ENCODE measurements around the gene FREM2. TPM values are rescaled to one million over a fixed set of nuclear protein-coding genes. Genes with fewer than 3 reads are reported as not detected.

Gene FREM2
- total and polyA plus RNA-seq, 2 experiments from 2014 or later, result 2.4 to 29.8 TPM

DNA sequence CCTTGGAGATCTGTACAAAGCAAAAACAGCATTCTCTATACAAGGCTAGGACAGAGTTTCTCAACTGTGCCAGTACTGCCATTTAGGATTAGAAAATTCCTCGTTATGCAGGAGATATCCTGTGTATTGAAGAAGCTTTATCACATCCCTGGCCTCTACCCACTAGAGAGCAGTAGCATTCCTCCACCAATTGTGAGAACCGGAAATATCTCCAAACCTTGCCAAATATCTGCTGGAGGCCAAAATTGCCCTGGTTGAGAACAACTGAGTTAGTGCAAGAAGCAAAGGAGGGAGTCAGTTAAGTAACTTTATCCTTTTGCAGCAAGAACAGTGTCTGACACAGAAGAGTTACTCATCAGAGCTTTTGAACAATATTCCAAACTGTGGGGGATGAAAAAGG lies 16.2 kb upstream of the FREM2 start:
- Mint-ChIP-seq H3K27me3 (ENCODE audit: insufficient read depth, low read depth, poor library complexity) (peaks cover 2% of the 10 kb centered on the region), H3K36me3 (ENCODE audit: low read depth) (no peaks in the 10 kb centered on the region), H3K4me3 (no peak overlapping the region), H3K9me3 (no peaks in the 10 kb centered on the region), H3K4me1 (peaks cover 7% of the 10 kb centered on the region), H3K27ac (no peak overlapping the region)
- Histone ChIP-seq H3K4me3 (no peak overlapping the region), H3K4me1 (ENCODE audit: insufficient read depth) (no peaks in the 10 kb centered on the region), H3K36me3 (ENCODE audit: insufficient read depth) (no peaks in the 10 kb centered on the region), H3F3A (replicated peaks; ENCODE audit: low read depth) (no peaks in the 10 kb centered on the region), H2AFZ (0 out of 2 replicates have a peak overlapping the region, but pooled peaks have one; percentile 24), H4K20me1 (replicated peaks; ENCODE audit: insufficient read depth) (no peaks in the 10 kb centered on the region), H3K4me2 (no peak overlapping the region), H3K79me2 (replicated peaks; ENCODE audit: insufficient read depth) (no peaks in the 10 kb centered on the region), H3K27ac (ENCODE audit: low read depth) (no peak overlapping the region), H3K27me3 (ENCODE audit: insufficient read depth) (no peaks in the 10 kb centered on the region), H3K9me2 (ENCODE audit: insufficient read depth) (no peaks in the 10 kb centered on the region)
- no peak for DNase-seq (ENCODE audit: low spot score)
- TF ChIP-seq EZH2phosphoT487 (IDR thresholded peaks at IDR 0.05; ENCODE audit: unreplicated experiment), result no peak
- TF ChIP-seq, protein P1, sequence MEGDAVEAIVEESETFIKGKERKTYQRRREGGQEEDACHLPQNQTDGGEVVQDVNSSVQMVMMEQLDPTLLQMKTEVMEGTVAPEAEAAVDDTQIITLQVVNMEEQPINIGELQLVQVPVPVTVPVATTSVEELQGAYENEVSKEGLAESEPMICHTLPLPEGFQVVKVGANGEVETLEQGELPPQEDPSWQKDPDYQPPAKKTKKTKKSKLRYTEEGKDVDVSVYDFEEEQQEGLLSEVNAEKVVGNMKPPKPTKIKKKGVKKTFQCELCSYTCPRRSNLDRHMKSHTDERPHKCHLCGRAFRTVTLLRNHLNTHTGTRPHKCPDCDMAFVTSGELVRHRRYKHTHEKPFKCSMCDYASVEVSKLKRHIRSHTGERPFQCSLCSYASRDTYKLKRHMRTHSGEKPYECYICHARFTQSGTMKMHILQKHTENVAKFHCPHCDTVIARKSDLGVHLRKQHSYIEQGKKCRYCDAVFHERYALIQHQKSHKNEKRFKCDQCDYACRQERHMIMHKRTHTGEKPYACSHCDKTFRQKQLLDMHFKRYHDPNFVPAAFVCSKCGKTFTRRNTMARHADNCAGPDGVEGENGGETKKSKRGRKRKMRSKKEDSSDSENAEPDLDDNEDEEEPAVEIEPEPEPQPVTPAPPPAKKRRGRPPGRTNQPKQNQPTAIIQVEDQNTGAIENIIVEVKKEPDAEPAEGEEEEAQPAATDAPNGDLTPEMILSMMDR (conservative IDR thresholded peaks at IDR 0.05; ENCODE audit: low read depth in 2 of 2), result peak in 1 of 2 experiments; percentile 39; a peak in 1 of 4 replicates
- ATAC-seq, result no peak

DNA sequence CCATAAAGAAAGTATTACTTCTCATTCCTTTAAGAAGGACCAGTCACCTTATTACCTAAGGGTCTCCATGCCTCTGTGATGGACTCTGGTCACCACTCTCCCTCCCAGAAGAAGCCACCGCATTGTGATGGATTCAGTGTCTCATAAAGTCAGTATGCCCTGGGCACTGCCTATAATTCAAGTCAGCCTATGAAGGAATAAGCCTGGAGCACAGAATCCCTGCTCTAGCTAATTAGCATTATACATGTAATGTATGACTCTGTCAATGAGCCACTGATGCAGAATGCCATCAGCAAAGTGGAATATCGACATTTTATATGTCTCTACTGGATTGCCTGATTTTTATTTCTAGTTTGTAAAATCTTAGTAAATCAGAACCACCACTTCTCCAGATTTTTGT lies 14.9 kb upstream of the FREM2 start:
- H4K20me1 ChIP-seq (replicated peaks; ENCODE audit: insufficient read depth), result no peaks in the 10 kb centered on the region
- Mint-ChIP-seq H3K4me1 (peaks cover 7% of the 10 kb centered on the region), H3K4me3 (no peak overlapping the region), H3K27me3 (ENCODE audit: insufficient read depth, low read depth, poor library complexity) (peaks cover 2% of the 10 kb centered on the region), H3K36me3 (ENCODE audit: low read depth) (no peaks in the 10 kb centered on the region), H3K9me3 (no peaks in the 10 kb centered on the region), H3K27ac (no peak overlapping the region)
- no peaks in the 10 kb centered on the region for H3K36me3 ChIP-seq (ENCODE audit: insufficient read depth)
- H3K79me2 ChIP-seq (replicated peaks; ENCODE audit: insufficient read depth), result no peaks in the 10 kb centered on the region
- no peak overlapping the region for H3K27ac ChIP-seq (ENCODE audit: low read depth)
- H3K4me2 ChIP-seq, result no peak overlapping the region
- DNase-seq (ENCODE audit: low spot score), result no peak
- H3K4me3 ChIP-seq, result no peak overlapping the region
- TF ChIP-seq, protein P2, sequence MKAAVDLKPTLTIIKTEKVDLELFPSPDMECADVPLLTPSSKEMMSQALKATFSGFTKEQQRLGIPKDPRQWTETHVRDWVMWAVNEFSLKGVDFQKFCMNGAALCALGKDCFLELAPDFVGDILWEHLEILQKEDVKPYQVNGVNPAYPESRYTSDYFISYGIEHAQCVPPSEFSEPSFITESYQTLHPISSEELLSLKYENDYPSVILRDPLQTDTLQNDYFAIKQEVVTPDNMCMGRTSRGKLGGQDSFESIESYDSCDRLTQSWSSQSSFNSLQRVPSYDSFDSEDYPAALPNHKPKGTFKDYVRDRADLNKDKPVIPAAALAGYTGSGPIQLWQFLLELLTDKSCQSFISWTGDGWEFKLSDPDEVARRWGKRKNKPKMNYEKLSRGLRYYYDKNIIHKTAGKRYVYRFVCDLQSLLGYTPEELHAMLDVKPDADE (IDR thresholded peaks at IDR 0.05), result no peak
- no peak for TF ChIP-seq ZNF331 (CRISPR knock-in tag; IDR thresholded peaks at IDR 0.05; ENCODE audit: low read depth)
- no peaks in the 10 kb centered on the region for H3K4me1 ChIP-seq (ENCODE audit: insufficient read depth)
- H3K27me3 ChIP-seq (ENCODE audit: insufficient read depth), result no peaks in the 10 kb centered on the region
- no peaks in the 10 kb centered on the region for H3K9me2 ChIP-seq (ENCODE audit: insufficient read depth)
- no peak for ATAC-seq
- no peak overlapping the region for H2AFZ ChIP-seq
- no peaks in the 10 kb centered on the region for H3F3A ChIP-seq (replicated peaks; ENCODE audit: low read depth)

DNA sequence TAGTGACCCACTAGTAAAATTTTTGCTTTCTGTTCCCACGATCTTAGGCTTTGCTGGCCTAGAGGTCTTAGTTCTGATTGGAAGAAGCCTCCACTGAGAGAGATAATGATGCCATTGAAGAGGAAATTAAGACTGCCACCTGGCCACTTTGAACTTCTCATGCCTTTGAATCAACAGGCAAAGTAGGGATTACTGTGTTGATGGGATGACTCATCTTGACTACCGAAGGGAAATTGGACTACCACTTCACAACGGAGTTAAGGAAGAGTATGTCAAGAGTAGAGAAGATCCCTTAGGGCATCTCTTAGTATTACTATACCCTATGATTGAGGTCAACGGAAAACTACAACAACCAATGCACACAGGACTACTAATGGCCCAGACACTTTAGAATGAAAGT lies 12.7 kb upstream of the FREM2 start:
- Histone ChIP-seq H3K4me3 (no peak overlapping the region), H3K4me2 (no peak overlapping the region), H3K4me1 (ENCODE audit: insufficient read depth) (peaks cover 1% of the 10 kb centered on the region; the same call in 1 of the 2 replicates), H3K27ac (ENCODE audit: low read depth) (no peak overlapping the region), H3F3A (replicated peaks; ENCODE audit: low read depth) (no peaks in the 10 kb centered on the region), H4K20me1 (replicated peaks; ENCODE audit: insufficient read depth) (no peaks in the 10 kb centered on the region), H3K36me3 (ENCODE audit: insufficient read depth) (no peaks in the 10 kb centered on the region), H2AFZ (no peak overlapping the region), H3K27me3 (ENCODE audit: insufficient read depth) (no peaks in the 10 kb centered on the region), H3K9me2 (ENCODE audit: insufficient read depth) (peaks cover 4% of the 10 kb centered on the region; the same call in 1 of the 2 replicates), H3K79me2 (replicated peaks; ENCODE audit: insufficient read depth) (no peaks in the 10 kb centered on the region)
- ATAC-seq (no peak; the same call in 2 of the 3 replicates), DNase-seq (ENCODE audit: low spot score) (peak; percentile 31)
- Mint-ChIP-seq H3K4me3 (no peak overlapping the region), H3K27ac (no peak overlapping the region), H3K4me1 (peaks cover 7% of the 10 kb centered on the region), H3K9me3 (no peaks in the 10 kb centered on the region), H3K27me3 (ENCODE audit: insufficient read depth, low read depth, poor library complexity) (peaks cover 4% of the 10 kb centered on the region), H3K36me3 (ENCODE audit: low read depth) (no peaks in the 10 kb centered on the region)
- TF ChIP-seq CREB1 (CRISPR knock-in tag; IDR thresholded peaks at IDR 0.05; ENCODE audit: low read depth) (no peak), ZNF331 (CRISPR knock-in tag; IDR thresholded peaks at IDR 0.05; ENCODE audit: low read depth) (no peak), ZNF114 (CRISPR knock-in tag; IDR thresholded peaks at IDR 0.05) (no peak), NANOG (IDR thresholded peaks at IDR 0.05; ENCODE audit: borderline replicate concordance) (no peak)
- TF ChIP-seq, protein P3, sequence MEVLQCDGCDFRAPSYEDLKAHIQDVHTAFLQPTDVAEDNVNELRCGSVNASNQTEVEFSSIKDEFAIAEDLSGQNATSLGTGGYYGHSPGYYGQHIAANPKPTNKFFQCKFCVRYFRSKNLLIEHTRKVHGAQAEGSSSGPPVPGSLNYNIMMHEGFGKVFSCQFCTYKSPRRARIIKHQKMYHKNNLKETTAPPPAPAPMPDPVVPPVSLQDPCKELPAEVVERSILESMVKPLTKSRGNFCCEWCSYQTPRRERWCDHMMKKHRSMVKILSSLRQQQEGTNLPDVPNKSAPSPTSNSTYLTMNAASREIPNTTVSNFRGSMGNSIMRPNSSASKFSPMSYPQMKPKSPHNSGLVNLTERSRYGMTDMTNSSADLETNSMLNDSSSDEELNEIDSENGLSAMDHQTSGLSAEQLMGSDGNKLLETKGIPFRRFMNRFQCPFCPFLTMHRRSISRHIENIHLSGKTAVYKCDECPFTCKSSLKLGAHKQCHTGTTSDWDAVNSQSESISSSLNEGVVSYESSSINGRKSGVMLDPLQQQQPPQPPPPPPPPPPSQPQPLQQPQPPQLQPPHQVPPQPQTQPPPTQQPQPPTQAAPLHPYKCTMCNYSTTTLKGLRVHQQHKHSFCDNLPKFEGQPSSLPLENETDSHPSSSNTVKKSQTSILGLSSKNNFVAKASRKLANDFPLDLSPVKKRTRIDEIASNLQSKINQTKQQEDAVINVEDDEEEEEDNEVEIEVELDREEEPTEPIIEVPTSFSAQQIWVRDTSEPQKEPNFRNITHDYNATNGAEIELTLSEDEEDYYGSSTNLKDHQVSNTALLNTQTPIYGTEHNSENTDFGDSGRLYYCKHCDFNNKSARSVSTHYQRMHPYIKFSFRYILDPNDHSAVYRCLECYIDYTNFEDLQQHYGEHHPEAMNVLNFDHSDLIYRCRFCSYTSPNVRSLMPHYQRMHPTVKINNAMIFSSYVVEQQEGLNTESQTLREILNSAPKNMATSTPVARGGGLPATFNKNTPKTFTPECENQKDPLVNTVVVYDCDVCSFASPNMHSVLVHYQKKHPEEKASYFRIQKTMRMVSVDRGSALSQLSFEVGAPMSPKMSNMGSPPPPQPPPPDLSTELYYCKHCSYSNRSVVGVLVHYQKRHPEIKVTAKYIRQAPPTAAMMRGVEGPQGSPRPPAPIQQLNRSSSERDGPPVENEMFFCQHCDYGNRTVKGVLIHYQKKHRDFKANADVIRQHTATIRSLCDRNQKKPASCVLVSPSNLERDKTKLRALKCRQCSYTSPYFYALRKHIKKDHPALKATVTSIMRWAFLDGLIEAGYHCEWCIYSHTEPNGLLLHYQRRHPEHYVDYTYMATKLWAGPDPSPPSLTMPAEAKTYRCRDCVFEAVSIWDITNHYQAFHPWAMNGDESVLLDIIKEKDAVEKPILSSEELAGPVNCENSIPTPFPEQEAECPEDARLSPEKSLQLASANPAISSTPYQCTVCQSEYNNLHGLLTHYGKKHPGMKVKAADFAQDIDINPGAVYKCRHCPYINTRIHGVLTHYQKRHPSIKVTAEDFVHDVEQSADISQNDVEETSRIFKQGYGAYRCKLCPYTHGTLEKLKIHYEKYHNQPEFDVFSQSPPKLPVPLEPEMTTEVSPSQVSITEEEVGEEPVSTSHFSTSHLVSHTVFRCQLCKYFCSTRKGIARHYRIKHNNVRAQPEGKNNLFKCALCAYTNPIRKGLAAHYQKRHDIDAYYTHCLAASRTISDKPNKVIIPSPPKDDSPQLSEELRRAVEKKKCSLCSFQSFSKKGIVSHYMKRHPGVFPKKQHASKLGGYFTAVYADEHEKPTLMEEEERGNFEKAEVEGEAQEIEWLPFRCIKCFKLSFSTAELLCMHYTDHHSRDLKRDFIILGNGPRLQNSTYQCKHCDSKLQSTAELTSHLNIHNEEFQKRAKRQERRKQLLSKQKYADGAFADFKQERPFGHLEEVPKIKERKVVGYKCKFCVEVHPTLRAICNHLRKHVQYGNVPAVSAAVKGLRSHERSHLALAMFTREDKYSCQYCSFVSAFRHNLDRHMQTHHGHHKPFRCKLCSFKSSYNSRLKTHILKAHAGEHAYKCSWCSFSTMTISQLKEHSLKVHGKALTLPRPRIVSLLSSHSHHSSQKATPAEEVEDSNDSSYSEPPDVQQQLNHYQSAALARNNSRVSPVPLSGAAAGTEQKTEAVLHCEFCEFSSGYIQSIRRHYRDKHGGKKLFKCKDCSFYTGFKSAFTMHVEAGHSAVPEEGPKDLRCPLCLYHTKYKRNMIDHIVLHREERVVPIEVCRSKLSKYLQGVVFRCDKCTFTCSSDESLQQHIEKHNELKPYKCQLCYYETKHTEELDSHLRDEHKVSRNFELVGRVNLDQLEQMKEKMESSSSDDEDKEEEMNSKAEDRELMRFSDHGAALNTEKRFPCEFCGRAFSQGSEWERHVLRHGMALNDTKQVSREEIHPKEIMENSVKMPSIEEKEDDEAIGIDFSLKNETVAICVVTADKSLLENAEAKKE (CRISPR knock-in tag; IDR thresholded peaks at IDR 0.05), result no peak

Measured in GM23338 (cell line).